ENCODE data around the gene RREB1.

The RREB1 gene

GRCh38 chr6:7196019-7196402 is 88.2 kb downstream of the RREB1 start:
- DNase-seq: no peak

GRCh38 chr6:7196685-7197283 is 89.0 kb downstream of the RREB1 start:
- DNase-seq: no peak

- DNase-seq: no peak
Measured at GRCh38 chr6:7197747-7198146, 90.0 kb downstream of the RREB1 start.

GRCh38 chr6:7198833-7199800 is 91.4 kb downstream of the RREB1 start:
- DNase-seq: no peak

DNA sequence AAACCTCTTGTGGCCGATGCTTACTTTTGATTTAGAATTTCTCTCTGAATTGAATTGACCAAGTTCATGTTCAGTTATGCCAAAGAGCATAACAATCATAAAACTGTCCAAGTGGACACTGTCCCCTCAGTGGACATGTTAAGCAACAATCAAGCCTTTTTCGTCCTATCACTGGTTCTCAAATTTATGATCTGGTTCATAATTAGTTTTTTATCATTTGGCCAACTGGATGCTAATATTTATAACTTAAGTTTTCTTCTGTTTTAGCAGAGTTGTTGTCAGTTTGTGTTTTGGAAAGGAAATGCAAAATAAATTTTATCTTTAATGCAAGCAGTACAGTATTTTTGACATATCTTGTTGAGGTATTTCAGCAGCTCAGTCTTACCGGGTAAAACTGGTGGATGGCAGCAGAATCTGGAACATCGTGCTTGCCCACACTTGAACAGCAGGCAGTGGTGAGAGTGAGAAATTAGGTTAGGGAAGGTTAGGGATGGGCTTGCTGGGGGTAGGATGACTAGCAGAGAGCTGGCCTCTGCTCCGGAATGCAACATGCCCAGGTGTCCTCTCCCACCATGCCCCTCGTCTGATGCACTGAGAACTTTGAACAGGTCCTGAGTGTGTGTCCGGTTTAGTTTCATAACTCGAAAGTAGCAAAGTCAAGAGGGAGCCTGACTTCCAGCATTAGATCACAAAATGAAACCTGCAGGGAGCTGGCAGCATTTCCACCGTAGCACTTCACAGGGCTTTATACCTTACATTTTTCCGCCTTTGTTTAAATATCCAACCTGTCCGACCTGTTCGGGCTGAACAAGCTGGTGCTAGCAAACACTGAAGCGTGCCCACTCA is 93.1 kb downstream of the RREB1 start:
- DNase-seq: no peak

DNA sequence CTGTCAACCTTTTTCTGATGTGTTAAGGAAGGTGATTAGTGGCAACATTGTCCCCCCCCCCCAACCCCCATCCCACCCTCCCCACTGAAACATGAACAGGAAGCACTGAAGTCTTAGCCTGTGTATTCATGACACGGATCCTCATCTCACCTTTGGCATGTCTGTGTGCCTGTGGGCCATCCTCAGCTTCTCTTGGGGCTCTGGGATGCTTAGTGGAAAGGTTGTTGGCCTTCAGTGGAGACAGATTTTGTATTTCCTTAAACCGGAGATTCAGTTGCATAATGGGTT is 93.6 kb downstream of the RREB1 start:
- no peak for DNase-seq

DNA sequence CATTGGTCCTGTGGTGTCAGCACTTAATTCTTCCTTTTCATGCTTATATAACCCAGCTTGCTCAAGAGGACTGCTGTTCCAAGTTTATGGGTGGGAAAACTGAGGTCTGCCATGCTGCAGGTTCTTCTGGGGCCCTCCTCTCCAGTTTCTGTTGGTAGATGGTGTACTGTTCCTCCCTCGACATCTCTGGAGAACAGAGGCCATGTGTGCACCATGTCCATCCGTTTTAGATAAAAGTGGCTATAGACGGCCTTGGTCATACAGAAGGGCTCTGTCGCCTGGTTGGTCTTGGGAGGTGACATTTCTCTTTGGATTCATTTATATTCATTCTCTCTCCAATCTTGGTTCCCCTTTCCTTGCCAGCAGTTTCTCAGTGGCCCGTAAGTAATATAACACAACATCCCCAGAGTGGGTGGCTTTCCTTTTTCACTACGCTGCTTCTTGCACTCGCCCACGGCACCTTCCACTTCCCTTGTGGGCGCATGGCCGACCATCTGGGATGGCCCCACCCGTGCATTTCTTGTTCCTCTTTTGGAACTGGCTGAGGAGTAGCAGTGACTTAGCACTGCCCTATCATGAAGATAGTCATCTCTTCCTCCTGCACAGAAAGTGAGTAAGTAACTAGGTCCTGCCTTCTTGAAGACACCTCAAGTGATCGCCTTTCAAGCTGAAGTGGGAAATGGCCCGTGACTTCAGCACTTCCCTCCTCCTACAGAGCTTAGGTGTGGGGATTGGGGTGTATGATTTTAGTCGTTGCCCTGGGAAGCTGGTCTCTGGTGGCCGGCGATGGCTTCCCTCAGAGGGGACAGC is 94.2 kb downstream of the RREB1 start:
- no peak for DNase-seq

DNA sequence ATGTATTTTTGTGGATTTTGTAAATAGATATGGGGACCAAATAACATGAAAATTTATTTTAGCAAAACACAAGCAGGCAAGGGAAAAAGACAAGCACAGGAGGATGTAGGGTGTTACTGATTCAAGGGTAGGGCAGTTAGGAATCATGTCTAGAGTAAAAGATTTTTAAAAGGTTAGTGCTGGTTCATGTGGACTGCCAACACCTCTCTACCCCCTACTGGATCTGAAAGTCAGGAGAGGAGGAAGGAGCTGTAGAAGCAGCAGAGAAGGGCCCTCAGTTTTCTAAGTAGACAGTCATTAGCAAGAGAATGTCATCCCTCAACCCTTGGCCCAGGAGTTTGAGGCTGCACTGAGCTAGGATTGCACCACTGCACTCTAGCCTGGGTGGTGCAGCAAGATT is 95.2 kb downstream of the RREB1 start:
- no peak for DNase-seq

DNA sequence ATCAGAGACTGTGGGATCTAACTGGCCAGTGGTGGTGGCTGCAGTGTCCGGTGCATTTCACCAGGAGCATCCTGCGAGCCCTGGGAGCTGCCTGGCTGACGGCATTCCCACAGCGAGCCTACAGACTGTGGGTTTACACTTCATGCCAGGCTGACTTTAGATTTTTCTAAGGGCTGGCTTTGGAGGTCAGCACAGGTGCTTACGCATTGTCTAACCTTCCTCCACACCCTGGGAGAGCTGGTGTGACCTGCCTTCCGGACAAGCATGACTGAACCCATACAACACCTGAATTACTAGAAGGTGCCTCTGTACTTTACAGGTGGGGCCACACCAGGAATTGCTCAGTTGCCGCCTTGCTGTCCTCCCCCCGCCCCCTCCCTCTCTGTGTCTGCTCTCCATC is 96.2 kb downstream of the RREB1 start:
- DNase-seq: no peak

- DNase-seq: no peak
Measured at GRCh38 chr6:7204726-7205125, 97.0 kb downstream of the RREB1 start.

DNA sequence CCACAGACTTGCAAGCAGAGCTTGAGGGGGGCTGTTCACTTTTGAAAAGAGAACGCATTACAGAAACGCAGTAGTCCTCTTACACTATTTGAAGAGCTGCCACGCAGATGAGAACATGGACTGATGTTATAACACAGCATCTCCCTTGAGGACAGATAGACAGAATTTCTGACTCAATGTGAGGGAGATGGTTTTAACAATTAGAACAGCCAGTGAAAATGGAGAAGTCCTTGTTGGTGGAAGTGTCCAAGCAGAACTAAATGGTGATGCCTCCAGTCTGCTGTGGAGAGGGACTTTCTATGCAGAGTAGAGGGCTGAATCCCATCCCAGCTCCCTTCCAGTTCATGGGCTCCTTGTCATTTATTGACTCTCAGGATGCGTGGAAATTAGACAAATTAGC is 100.0 kb downstream of the RREB1 start:
- no peak for DNase-seq

DNA sequence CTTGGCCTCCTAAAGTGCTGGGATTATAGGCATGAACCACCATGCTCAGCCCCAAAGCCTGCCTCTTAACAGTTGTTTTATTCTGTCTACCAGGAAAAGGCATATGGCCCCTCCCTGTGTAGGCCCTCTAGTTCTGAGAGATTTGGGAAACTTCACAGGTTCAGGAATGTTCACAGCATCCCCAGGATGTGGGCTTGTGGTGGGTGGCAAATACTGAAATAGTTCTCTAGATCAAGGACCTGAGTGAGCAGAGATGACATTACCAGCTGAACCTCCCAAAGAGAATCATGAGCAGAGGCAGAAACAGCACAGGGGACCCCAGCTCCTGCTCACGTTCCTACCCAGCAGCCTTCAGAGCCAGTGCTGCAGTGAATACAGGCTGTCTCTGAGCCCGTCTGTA is 105.7 kb downstream of the RREB1 start:
- DNase-seq: no peak

DNA sequence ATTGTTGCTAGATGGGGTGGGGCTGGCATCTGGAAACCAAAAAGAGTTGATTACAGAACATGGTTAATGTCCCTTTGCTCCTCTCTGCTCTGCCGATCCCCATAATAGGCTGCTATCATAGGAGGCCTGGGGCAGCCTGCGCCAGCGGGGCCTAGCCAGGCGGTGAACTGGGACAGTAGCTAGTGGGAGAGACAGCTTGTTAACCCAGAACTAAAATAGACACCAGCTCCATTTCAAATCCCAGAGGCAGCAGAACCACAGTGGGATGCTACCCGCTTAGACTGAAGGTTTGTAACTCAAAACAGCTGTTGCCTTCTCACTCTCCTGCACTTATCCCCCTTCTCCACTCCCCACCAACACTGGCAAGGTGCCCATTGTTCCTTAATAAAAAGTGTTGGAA is 106.7 kb downstream of the RREB1 start:
- no peak for DNase-seq

DNA sequence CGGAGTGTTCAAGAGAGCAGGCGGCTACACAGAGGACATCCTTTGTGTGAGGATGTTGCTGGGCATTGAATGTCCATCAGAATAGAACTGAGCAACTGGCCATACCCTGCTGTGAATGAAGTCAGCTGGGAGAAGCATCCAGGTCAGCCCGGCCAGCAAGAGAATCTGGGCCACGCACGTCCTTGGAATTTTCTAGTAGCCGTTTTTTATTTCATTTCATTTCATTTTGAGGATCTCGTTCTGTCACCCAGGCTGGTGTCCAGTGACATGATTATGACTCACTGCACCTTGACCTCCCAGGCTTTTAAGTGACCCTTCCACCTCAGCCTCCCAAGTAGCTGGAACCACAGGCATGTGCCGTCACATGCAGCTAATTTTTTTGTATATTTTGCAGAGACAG is 107.4 kb downstream of the RREB1 start:
- no peak for DNase-seq

DNA sequence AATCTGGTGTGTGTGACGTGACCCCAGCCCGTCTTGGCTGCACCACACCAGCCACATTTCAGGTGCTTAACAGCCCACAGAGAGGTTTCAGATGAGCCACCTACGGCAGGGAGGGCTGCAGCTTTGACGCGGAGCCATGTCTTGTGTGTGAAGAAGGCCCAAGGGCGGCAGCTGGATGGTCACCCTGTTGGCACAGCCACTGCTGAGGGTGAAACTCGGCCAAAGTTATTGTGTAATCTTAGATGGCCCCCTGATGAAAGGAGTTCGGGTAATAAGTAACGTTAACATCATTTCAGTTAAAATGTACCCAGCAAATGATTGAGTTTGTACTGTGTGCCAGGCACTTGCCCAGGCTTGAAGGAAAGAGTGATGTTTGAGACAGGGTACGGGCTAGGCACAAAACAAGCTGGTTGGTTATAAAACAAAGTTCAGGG is 108.1 kb downstream of the RREB1 start:
- DNase-seq: no peak

DNA sequence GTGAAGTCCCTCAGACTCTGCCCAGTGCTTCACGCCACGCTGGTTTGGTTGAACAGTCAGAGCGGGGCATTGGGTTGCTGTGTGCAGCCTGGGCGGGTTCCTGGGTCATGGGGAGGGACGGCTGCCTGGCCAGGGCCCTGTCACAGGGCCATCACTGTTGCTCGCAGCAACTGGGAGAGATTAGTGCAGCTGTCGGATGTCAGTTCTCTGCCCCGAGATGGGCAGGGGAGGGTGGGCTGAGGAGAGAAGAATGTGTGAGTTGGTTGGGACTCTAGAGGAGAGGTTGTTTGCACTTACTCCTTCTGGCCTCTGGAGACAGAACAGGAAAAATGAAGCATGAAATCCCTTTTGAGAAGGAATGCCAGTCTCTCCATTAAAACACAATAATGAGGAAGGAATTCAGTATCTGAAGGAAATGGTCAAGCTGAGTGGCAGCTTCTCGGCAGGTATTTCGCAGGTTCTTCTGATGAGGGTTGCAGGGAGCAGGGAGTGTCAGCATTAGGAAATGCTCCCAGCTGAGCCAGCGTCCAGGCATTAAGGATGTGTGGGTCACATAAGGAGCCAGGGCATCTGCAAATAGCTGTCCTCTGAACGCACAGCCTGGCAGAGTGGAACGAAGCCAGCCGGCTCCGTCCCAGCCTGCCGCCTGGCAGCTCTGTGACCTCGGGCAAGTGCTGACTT is 109.3 kb downstream of the RREB1 start:
- no peak for DNase-seq

GRCh38 chr6:7218406-7218988 is 110.7 kb downstream of the RREB1 start:
- no peak for DNase-seq

DNA sequence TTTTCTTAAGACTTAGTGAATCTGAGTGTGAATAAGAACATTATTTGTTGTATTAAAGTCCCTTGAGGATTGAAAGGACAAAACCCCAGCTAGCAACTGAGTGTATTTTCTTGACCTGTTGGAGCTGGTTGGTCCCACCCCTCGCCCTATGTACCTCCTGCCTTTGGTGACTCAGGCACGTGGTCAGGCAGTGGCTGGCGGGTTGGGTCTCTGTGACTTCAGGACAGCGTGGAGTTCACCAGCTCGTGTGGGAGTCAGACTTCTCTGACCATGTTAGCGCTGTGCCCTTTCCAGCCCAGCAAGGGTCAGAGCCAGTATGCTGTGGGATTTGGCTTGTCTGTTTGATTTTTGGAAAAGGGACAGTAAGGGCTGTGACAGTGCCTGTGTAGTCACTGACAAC is 111.5 kb downstream of the RREB1 start:
- no peak for DNase-seq

DNA sequence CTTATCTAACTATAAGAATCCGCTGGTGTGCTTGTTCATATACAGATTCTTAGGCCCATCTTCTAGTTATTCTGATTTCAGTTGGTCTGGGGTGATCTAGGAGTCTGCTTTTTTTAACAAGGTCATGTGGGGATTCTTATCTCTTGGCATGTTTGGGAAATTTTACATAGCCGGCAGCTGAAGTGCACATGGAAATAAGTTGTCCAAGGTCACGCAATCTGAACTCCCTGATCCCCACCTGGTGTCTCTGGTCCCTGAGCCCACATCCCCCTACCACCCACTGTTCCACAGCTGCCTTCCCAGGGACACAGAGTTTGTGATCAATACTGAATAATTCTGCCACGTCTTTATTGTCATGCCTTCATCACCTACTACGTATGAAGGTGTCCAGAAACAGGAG is 114.4 kb downstream of the RREB1 start:
- no peak for DNase-seq

DNA sequence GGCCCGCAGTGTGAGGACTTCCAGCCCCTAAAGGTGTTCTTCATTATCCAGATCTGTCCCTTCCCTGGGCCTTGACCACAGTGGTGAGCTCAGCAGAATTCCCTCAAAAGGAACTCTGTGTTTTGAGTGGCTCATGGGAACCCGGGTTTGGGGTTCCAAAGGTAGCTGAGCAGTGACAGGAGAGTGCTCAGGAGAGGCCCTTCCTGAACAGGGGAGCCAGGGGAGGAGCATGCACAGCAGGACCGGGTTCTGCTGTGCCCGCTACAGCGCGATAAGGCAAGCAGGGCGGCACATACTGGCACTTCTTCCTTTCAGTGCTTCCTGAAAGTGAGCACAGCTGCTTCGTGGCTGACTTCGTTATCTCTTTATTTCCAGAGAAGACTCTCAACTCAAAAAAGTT is 117.0 kb downstream of the RREB1 start:
- DNase-seq: no peak

DNA sequence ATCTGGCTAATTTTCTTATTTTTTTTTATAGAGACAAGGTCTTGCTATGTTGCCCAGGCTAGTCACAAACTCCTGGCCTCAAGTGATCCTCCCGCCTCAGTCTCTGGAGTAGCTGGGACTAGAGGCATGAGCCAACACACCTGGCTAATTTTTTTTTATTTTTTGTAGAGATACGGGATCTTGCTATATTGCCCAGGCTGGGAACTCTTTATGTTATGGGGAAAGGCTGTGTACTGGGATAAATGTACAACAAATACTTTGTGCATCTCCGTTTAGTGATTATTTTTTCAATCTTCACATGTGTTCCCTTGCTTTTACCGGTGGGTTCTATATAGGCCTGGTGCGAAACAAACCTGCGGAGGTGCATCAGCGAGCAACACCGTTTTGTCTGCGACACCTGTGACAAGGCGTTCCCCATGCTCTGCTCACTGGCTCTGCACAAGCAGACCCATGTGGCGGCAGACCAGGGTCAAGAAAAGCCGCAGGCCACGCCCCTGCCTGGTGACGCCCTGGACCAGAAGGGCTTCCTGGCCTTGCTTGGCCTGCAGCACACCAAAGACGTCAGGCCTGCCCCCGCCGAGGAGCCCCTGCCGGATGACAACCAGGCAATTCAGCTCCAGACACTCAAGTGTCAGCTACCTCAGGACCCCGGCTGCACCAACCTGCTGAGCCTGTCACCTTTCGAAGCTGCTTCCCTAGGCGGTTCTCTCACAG is 121.1 kb downstream of the RREB1 start:
- no peak for DNase-seq

Measured in NCI-H1105 (cell line).